Thyroid gland (tissue), 4 donors: ENCODE data around the gene RPAIN.

ENCODE experiments used
- POLR2A ChIP-seq, 2 donors: fragments of 450-650 bp; IDR thresholded peaks; one replicate each; pipeline ENCODE4 v1.6.1; 2017; ENCODE audit warnings: antibody characterized with exemption in 2 of 2, mild to moderate bottlenecking in 2 of 2, moderate library complexity in 1 of 2
- TF ChIP-seq, protein P1 (sequence below), 6 experiments: fragments of 200-600 bp in 3 of 6; fragments of 450-650 bp in 3 of 6; sonication (generic) in 3 of 6; IDR thresholded peaks; one replicate each; pipeline ENCODE4 v1.5.1; 2016 to 2019; ENCODE audit warnings: antibody characterized with exemption in 6 of 6, mild to moderate bottlenecking in 2 of 6, inconsistent platforms in 1 of 6, moderate library complexity in 1 of 6

DNA sequence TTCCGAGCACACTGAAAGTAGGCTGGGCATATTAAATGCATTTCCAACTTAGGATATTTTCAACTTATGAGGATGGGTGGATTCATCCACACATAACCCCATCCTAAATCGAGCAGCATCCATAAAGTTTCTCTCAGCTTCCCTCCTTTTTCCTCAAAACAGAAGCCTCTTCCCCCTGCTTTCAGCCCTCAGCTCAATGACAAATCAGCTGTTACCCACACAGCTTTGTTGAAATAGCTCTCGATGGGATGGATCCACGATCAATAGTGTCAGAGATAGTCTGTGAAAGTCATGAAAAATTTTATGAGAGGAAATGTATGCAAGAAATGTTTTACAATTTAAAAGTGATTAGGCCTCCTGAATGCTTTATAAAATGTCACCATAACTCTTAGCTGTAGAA lies 46.3 kb downstream of the RPAIN start:
- TF ChIP-seq, protein P1, sequence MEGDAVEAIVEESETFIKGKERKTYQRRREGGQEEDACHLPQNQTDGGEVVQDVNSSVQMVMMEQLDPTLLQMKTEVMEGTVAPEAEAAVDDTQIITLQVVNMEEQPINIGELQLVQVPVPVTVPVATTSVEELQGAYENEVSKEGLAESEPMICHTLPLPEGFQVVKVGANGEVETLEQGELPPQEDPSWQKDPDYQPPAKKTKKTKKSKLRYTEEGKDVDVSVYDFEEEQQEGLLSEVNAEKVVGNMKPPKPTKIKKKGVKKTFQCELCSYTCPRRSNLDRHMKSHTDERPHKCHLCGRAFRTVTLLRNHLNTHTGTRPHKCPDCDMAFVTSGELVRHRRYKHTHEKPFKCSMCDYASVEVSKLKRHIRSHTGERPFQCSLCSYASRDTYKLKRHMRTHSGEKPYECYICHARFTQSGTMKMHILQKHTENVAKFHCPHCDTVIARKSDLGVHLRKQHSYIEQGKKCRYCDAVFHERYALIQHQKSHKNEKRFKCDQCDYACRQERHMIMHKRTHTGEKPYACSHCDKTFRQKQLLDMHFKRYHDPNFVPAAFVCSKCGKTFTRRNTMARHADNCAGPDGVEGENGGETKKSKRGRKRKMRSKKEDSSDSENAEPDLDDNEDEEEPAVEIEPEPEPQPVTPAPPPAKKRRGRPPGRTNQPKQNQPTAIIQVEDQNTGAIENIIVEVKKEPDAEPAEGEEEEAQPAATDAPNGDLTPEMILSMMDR (IDR thresholded peaks at IDR 0.05): no peak
- TF ChIP-seq POLR2A (IDR thresholded peaks at IDR 0.05): no peak
